A549 treated with DMSO at 1 μM for 4 hours (cell line): ENCODE measurements around the gene MSX2. TPM values are rescaled to one million over a fixed set of nuclear protein-coding genes. Genes with fewer than 3 reads are reported as not detected.

Source experiments
- total RNA-seq: library from RNA; stranded (reverse); fragments of 200-300 nt; extraction: Qiagen RNA extraction; gene quantifications from 5 replicates; pipeline ENCODE4 v1.2.3, GENCODE V29; 2022; ENCODE audit warnings: low read depth

Gene MSX2
- total RNA-seq: 5.2 to 6.7 TPM (median 5.5 TPM) in 5 replicates

DNA sequence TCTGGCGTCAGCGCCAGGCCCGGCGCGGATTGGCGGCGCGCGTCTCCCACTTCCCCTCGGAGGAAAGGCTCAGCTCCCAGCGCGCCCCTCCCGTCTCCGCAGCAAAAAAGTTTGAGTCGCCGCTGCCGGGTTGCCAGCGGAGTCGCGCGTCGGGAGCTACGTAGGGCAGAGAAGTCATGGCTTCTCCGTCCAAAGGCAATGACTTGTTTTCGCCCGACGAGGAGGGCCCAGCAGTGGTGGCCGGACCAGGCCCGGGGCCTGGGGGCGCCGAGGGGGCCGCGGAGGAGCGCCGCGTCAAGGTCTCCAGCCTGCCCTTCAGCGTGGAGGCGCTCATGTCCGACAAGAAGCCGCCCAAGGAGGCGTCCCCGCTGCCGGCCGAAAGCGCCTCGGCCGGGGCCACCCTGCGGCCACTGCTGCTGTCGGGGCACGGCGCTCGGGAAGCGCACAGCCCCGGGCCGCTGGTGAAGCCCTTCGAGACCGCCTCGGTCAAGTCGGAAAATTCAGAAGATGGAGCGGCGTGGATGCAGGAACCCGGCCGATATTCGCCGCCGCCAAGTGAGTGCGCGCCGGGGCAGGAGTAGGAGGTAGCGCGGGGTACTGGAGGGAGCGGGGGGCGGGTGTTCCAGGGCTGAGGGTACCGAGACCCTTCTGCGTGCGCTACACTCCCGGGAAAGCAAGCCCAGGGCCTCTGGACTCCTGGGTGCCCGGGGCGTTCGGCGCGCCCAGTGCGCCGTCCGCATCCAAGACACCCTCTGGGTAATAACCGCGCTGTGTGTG, at the start of gene MSX2:
Gene MSX2, plus strand, starts transcription at position 99 of the 777 bp plus-strand sequence. Its CDS starts 78 bp downstream, at position 177.

